Heart right ventricle (tissue), 16 donors: Measurements from ENCODE around the gene THAP7. TPM values are rescaled to one million over a fixed set of nuclear protein-coding genes. Genes with fewer than 3 reads are reported as not detected.
A peak's percentile ranks its signal among the peaks of the same experiment; 100 is the strongest.
"Not testable (repeated sequence)": the region's sequence is repeated elsewhere in the genome, so short reads cannot be mapped to it uniquely, and the experiment has no call there.

Experiments used
- ATAC-seq, 8 donors: fragments of 200-7000 bp; cut with Tn5 transposase; one replicate each; pipeline ENCODE4 v1.9.1; 2020; ENCODE audit warnings: mild to moderate bottlenecking in 8 of 8, moderate library complexity in 8 of 8, moderate number of reproducible peaks in 1 of 8
- DNase-seq, 2 donors: peaks; one replicate each; pipeline ENCODE4 v3.0.0-alpha.2; 2020
- H3K27ac ChIP-seq, 10 donors: fragments of 200-600 bp; sonication (generic) in 2 of 10; one replicate each; pipeline versions ENCODE4 v1.5.0 to v1.8.0; 2020 to 2022; ENCODE audit warnings: mild to moderate bottlenecking in 3 of 10
- H3K27me3 ChIP-seq, 7 donors: fragments of 200-600 bp; one replicate each; pipeline ENCODE4 v1.8.0; 2021 to 2022; ENCODE audit warnings: mild to moderate bottlenecking in 2 of 7
- H3K36me3 ChIP-seq, 9 donors: fragments of 200-600 bp; sonication (generic) in 1 of 9; one replicate each; pipeline versions ENCODE4 v1.5.0 to v1.8.0; 2020 to 2022; ENCODE audit warnings: mild to moderate bottlenecking in 2 of 9
- H3K4me1 ChIP-seq, 9 donors: fragments of 200-600 bp; sonication (generic) in 1 of 9; one replicate each; pipeline versions ENCODE4 v1.5.0 to v1.8.0; 2020 to 2022; ENCODE audit warnings: mild to moderate bottlenecking in 4 of 9
- H3K4me3 ChIP-seq, 10 donors: fragments of 200-600 bp; sonication (generic) in 2 of 10; one replicate each; pipeline versions ENCODE4 v1.5.0 to v1.8.0; 2020 to 2022; ENCODE audit warnings: mild to moderate bottlenecking in 7 of 10, moderate library complexity in 2 of 10
- H3K9me3 ChIP-seq, 11 donors: fragments of 200-600 bp in 10 of 11; sonication (generic) in 2 of 11; one replicate each; pipeline versions ENCODE4 v1.5.0 to v1.8.0; 2013 to 2022; ENCODE audit warnings: mild to moderate bottlenecking in 2 of 11, control low read depth in 1 of 11, moderate library complexity in 1 of 11
- WGBS, 2 donors: extraction: QIAGEN DNeasy Blood & Tissue Kit; methylation state at CpG; one replicate each; pipeline ENCODE4 v1.1.7; 2013; ENCODE audit warnings: inconsistent platforms in 1 of 2; 5-methylcytosine and 5-hydroxymethylcytosine counted together
- intact Hi-C, 10 donors: fragments of 100-400 bp; cut with DNase I; formaldehyde crosslinking; loops; one replicate each; pipeline versions ENCODE4 v1.11.1 to v1.14.2; 2022
- polyA plus RNA-seq, 2 donors: library from polyadenylated mRNA; stranded (reverse); fragments of 200-250 nt; gene quantifications; one replicate each; pipeline ENCODE4 v1.2.3, GENCODE V29; 2013
- total RNA-seq, 10 donors: library from RNA; stranded (reverse); fragmentation: NEBNext Ultra II Directional in 3 of 10; extraction: Animal tissue kit (Norgen Biotek cat#: 25700) in 3 of 10; gene quantifications; one replicate each; pipeline versions ENCODE4 v1.2.1 to v1.2.4, GENCODE V29; 2021 to 2023
- TF ChIP-seq, protein P1 (sequence below), 9 donors: fragments of 200-600 bp; sonication (generic) in 2 of 9; IDR thresholded peaks; one replicate each; pipeline versions ENCODE4 v1.5.0 to v1.8.0; 2021 to 2022; ENCODE audit warnings: antibody characterized with exemption in 9 of 9, mild to moderate bottlenecking in 5 of 9, moderate library complexity in 1 of 9
- donor health status: Arrhythmogenic right ventricular cardiomyopathy.
- donor health status: ischemic (EF 13 %, LVEDD 7.1; RV severe dilation, severe dysfunction).
- donor health status: healthy with polysubstance abuse.
- donor health status: DM: no; HTN: yes; CAD: no.
- donor health status: DM: no; HTN: no; CAD: no.
- donor health status: ischemic (EF 25% LVEDD 6.9; RV normal size, moderate dysfunction).
- donor health status: ischemic (EF 25% LVEDD 5.7; RV mildly dilated, moderate dysfunction).
- donor health status: healthy.
- donor health status: DM: yes; HTN: yes; CAD: no.
- donor health status: Ischemic cardiomyopathy.
- donor health status: ischemic (EF 35%, LVEDD 5.7; RV mildly dilated, moderate dysfunction).
- donor health status: nonischemic (EF 11% LVEDD 7.7; RV severe dilation, severe dysfunction).
- donor health status: DM: yes; HTN: yes; CAD: no.
- donor health status: PGD.
- donor health status: ischemic (EF 29% LVEDD 5.4; RV normal size, mild dysfunction).
- donor health status: nonischemic (EF 23%, LVEDD 6.1; RV moderate dilation, normal function).

The THAP7 gene
- total and polyA plus RNA-seq, 12 donors: 15.5 to 54.9 (median 18.1) TPM

DNA sequence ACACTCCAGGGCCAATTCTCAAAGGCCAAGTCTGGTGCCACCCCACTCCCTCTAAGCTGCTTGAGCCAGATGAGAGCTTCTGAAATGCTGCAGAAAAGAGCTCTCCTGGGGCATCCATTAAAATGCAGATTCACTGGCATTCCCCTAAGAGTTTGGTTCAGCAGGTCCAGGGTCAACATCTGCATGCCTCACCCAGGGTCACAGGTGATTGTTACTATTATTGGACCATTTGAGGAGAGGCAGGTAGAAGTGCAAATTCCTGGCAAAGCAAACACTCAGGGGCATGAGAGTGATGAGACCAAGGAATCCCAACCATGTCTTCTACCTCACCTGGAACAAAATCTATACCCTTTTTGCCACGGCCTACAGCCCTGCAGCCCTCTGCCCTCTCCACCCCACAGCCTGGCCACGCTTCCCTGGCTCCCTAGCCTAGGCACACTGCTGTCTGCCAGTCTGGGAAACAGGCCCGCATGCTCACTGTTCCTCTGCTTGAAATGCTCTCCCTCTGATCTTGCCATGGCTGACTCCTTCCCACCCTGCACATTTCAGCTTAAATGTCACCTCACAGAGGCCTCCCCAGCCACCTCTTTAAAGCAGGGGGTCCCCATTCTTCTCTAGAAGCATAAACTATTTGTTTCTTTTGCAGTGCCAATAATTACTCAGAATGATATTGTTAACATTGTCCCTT is 8.7 kb upstream of the THAP7 start:
- Histone ChIP-seq H3K36me3 (peaks cover 0 to 8% (median 0%) of the 10 kb centered on the region in 9 donors), H3K27ac (no peak overlapping the region), H3K9me3 (no peaks in the 10 kb centered on the region), H3K4me1 (peaks cover 11 to 22% (median 18%) of the 10 kb centered on the region in 9 donors), H3K4me3 (no peak overlapping the region), H3K27me3 (no peaks in the 10 kb centered on the region)
- TF ChIP-seq, protein P1, sequence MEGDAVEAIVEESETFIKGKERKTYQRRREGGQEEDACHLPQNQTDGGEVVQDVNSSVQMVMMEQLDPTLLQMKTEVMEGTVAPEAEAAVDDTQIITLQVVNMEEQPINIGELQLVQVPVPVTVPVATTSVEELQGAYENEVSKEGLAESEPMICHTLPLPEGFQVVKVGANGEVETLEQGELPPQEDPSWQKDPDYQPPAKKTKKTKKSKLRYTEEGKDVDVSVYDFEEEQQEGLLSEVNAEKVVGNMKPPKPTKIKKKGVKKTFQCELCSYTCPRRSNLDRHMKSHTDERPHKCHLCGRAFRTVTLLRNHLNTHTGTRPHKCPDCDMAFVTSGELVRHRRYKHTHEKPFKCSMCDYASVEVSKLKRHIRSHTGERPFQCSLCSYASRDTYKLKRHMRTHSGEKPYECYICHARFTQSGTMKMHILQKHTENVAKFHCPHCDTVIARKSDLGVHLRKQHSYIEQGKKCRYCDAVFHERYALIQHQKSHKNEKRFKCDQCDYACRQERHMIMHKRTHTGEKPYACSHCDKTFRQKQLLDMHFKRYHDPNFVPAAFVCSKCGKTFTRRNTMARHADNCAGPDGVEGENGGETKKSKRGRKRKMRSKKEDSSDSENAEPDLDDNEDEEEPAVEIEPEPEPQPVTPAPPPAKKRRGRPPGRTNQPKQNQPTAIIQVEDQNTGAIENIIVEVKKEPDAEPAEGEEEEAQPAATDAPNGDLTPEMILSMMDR (IDR thresholded peaks at IDR 0.05): no peak
- 93 to 94% methylated on average over 3 of the region's 3 CpGs for WGBS, 2 donors
- no peak for ATAC-seq
- DNase-seq: no peak
- intact Hi-C loops: loop anchor here in 1 of 10 donors (10.0 kb wide), 1 partner anchor 96 kb away; the partner anchor contains the start of gene CRKL

DNA sequence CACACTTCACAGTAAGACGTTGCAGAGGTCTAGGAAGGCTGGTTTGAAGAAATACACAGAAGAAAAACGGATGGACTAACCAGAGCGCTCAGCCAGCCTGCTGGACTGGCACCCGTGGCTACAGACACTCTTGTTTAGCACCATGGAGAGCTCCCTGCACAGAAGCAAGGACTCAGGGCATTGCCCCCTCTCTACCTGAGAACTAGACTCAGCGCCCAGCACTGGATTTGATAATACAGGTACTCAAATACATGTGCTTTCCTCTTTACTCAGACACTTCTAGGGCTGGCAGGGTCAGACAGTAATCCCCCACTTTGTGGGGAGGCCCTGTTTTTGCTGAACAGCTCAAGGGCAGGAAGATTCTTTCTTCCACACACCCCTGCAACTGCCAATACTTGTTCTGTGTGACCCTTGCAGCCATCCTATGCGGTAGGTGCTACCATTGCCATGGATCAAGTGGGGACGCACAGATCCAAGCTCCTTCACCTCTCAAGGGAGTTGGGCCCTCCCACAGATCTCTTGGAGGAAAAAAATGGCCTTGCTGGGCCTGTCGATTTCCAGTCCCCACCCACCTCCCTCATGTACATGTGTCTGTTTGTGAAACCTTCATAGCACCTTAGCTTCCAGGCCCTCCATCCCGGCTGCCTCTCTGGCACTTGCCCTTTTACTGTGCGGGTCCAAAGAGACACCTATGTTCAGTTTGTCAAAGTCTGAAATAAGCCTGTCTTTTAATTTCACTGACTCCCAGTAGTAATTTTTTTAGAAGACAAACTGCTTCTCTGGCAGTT is 7.9 kb upstream of the THAP7 start:
- intact Hi-C loops: loop anchor here in 3 of 10 donors (10.0 kb wide), 2 partner anchors 95 to 125 kb away; partner anchors contain the start of gene CRKL (in 2 of the 3)
- Histone ChIP-seq H3K36me3 (peaks cover 0 to 8% (median 0%) of the 10 kb centered on the region in 9 donors), H3K4me1 (peaks cover 6 to 14% (median 12%) of the 10 kb centered on the region in 9 donors), H3K27me3 (no peaks in the 10 kb centered on the region), H3K9me3 (no peaks in the 10 kb centered on the region), H3K4me3 (no peak overlapping the region), H3K27ac (no peak overlapping the region)
- 50 to 54% methylated on average over 10 of the region's 10 CpGs for WGBS, 2 donors
- TF ChIP-seq, protein P1 (IDR thresholded peaks at IDR 0.05): no peak
- DNase-seq: peak in 1 of 2 donors; percentile 35
- peak in 1 of 8 donors; percentile 30 for ATAC-seq

DNA sequence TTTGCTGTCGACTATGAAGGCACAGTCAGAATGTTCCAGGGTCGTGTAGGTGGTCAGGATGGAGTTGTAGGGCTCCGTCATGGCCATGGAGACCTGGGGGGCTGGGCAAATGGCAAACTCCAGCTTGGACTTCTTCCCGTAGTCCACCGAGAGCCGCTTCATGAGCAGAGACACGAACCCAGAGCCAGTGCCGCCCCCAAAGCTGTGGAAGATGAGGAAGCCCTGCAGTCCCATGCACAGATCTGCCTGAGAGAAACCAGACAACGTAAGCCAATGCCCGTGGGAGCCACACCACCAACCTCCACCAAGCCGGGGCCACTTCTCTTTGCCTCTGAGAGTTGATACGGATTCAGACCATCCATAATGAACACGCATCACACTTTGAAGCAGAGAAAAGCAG is 7.3 kb upstream of the THAP7 start:
- not testable (repeated sequence) for DNase-seq, H3K36me3 ChIP-seq, H3K4me1 ChIP-seq, ATAC-seq, H3K27ac ChIP-seq, H3K27me3 ChIP-seq, H3K4me3 ChIP-seq, H3K9me3 ChIP-seq
- intact Hi-C loops: loop anchor here in 2 of 10 donors (10.0 kb wide), 2 partner anchors 94 to 124 kb away; partner anchors contain the start of gene CRKL (in 1 of the 2)
- WGBS, 2 donors: 87 to 88% methylated on average over 13 of the region's 13 CpGs

DNA sequence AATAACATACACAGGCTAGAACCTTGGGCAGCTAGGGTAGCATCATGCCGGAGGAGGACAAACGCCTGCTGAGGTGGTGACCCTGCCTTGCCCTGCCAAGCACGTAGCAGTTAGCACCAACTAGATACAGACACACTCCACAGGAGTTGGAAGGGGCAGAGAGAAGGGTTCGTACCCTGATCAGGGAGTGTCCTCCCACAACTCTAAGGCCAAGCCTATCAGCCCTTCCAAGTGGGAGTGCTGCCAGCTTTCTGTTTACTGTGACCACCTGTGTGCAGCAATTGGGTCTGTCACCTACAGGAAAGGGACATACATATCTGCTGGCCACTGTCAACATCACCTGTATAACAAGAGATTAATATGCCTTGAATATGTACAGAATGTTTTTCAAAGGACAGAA is 1.9 kb upstream of the THAP7 start:
- ATAC-seq: no peak
- 82 to 86% methylated on average over 4 of the region's 4 CpGs for WGBS, 2 donors
- DNase-seq: no peak
- Histone ChIP-seq H3K4me1 (peaks cover 15 to 39% (median 33%) of the 10 kb centered on the region in 9 donors), H3K27me3 (no peaks in the 10 kb centered on the region), H3K27ac (peak overlapping the region in 2 of 10 donors; percentile 92 to 98), H3K36me3 (peaks cover 0 to 27% (median 13%) of the 10 kb centered on the region in 9 donors), H3K9me3 (no peaks in the 10 kb centered on the region), H3K4me3 (no peak overlapping the region)
- TF ChIP-seq, protein P1 (IDR thresholded peaks at IDR 0.05): no peak
- intact Hi-C loops: loop anchor here in 2 of 10 donors (5.0 to 10.0 kb wide), 3 partner anchors 44 to 119 kb away; partner anchors contain the start of genes CRKL (in 1 of the 2) and LRRC74B (in 1 of the 2)
